NCI-H748 treated with DMSO at 0.1 percent for 48 hours (cell line): Measurements from ENCODE around the gene EIF3J.
"Not testable (repeated sequence)": the region's sequence is repeated elsewhere in the genome, so short reads cannot be mapped to it uniquely, and the experiment has no call there.

ENCODE experiments used
- DNase-seq: peaks from one replicate; lab custom pipeline; 2025; lab: John Stamatoyannopoulos, UW

Gene EIF3J

GRCh38 chr15:44541282-44541958, 4.5 kb downstream of the EIF3J start:
- DNase-seq = no peak

- DNase-seq = no peak
Measured at GRCh38 chr15:44542596-44542995, 5.6 kb downstream of the EIF3J start.

- not testable (repeated sequence) for DNase-seq
Measured at GRCh38 chr15:44544745-44545144, 7.8 kb downstream of the EIF3J start.

- DNase-seq = no peak
Measured at GRCh38 chr15:44545913-44546802, 9.2 kb downstream of the EIF3J start.

- not testable (repeated sequence) for DNase-seq
Measured at GRCh38 chr15:44549152-44549551, 12.2 kb downstream of the EIF3J start.

- no peak for DNase-seq
Measured at GRCh38 chr15:44550256-44550655, 13.3 kb downstream of the EIF3J start.

- no peak for DNase-seq
Measured at GRCh38 chr15:44550734-44551133, 13.8 kb downstream of the EIF3J start.

GRCh38 chr15:44554934-44555723, 18.2 kb downstream of the EIF3J start:
- DNase-seq = no peak

- not testable (repeated sequence) for DNase-seq
Measured at GRCh38 chr15:44560926-44561325, 24.0 kb downstream of the EIF3J start.

GRCh38 chr15:44565387-44566154, 28.6 kb downstream of the EIF3J start:
- no peak for DNase-seq

GRCh38 chr15:44566155-44566540, 29.2 kb downstream of the EIF3J start:
- DNase-seq = no peak

GRCh38 chr15:44568338-44568737, 31.4 kb downstream of the EIF3J start:
- no peak for DNase-seq

GRCh38 chr15:44569316-44569715, 32.4 kb downstream of the EIF3J start:
- DNase-seq = no peak

- no peak for DNase-seq
Measured at GRCh38 chr15:44570361-44570760, 33.4 kb downstream of the EIF3J start.

- DNase-seq = no peak
Measured at GRCh38 chr15:44573386-44573785, 36.4 kb downstream of the EIF3J start.

GRCh38 chr15:44574734-44575133, 37.8 kb downstream of the EIF3J start:
- no peak for DNase-seq

GRCh38 chr15:44580105-44580504, 43.2 kb downstream of the EIF3J start:
- DNase-seq = no peak

- DNase-seq = no peak
Measured at GRCh38 chr15:44584162-44584749, 47.3 kb downstream of the EIF3J start.

GRCh38 chr15:44585633-44586032, 48.7 kb downstream of the EIF3J start:
- DNase-seq = no peak

GRCh38 chr15:44588541-44588940, 51.6 kb downstream of the EIF3J start:
- DNase-seq = no peak

- DNase-seq = no peak
Measured at GRCh38 chr15:44591326-44591725, 54.4 kb downstream of the EIF3J start.
